ENCODE results near the gene FKBP5.

The FKBP5 gene

GRCh38 chr6:35707714-35708407, 19.1 kb upstream of the FKBP5 start:
- TF ChIP-seq ZBTB7A (IDR thresholded peaks at IDR 0.05; ENCODE audit: low read depth) (no peak), CEBPB (IDR thresholded peaks at IDR 0.05) (no peak), MAX (IDR thresholded peaks at IDR 0.05) (no peak)
- TF ChIP-seq, protein P1, sequence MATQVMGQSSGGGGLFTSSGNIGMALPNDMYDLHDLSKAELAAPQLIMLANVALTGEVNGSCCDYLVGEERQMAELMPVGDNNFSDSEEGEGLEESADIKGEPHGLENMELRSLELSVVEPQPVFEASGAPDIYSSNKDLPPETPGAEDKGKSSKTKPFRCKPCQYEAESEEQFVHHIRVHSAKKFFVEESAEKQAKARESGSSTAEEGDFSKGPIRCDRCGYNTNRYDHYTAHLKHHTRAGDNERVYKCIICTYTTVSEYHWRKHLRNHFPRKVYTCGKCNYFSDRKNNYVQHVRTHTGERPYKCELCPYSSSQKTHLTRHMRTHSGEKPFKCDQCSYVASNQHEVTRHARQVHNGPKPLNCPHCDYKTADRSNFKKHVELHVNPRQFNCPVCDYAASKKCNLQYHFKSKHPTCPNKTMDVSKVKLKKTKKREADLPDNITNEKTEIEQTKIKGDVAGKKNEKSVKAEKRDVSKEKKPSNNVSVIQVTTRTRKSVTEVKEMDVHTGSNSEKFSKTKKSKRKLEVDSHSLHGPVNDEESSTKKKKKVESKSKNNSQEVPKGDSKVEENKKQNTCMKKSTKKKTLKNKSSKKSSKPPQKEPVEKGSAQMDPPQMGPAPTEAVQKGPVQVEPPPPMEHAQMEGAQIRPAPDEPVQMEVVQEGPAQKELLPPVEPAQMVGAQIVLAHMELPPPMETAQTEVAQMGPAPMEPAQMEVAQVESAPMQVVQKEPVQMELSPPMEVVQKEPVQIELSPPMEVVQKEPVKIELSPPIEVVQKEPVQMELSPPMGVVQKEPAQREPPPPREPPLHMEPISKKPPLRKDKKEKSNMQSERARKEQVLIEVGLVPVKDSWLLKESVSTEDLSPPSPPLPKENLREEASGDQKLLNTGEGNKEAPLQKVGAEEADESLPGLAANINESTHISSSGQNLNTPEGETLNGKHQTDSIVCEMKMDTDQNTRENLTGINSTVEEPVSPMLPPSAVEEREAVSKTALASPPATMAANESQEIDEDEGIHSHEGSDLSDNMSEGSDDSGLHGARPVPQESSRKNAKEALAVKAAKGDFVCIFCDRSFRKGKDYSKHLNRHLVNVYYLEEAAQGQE (IDR thresholded peaks at IDR 0.05; ENCODE audit: low read depth), result no peak

DNA sequence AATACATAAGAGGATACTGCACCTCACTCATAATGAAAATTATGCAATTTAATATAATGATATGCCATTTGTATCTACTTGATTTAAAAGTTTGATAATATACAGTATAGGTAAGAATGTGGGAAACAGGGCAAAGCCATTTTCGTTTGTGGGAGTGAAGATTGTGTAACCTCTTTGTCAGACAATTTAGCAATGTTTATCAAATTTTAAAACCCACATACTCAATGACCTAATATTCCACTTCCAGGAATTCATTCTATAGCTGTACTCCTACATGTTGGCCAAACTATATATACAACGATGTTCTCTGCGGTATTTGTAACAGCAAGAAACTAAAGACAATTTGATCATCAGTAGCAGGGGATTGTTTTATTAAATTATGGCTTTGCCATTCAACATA, 17.8 kb upstream of the FKBP5 start:
- no peak for TF ChIP-seq YY1 (IDR thresholded peaks at IDR 0.05; ENCODE audit: low read depth)
- TF ChIP-seq CEBPB (IDR thresholded peaks at IDR 0.05), result no peak
- TF ChIP-seq RAD21 (IDR thresholded peaks at IDR 0.05; ENCODE audit: low read depth), result no peak

DNA sequence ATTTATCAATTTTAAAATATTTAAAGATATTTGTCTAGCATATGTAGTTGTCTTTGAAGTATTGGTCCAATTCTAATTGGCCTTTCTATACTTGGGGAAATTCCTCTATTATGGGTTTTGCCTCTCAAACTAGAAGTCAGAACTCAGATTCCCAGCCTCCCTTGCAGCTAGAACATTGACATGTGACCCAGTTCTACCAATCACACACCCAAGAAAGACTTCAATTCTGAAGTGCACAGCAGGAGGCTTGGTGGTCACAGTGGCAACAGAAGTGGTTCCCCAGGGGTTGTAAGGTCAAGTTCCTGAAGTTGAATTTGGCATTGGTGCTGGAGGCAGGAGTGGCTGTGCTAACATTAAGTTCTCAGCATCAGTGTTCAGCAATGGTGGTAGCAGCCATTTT, 14.8 kb upstream of the FKBP5 start:
- TF ChIP-seq, protein P2, sequence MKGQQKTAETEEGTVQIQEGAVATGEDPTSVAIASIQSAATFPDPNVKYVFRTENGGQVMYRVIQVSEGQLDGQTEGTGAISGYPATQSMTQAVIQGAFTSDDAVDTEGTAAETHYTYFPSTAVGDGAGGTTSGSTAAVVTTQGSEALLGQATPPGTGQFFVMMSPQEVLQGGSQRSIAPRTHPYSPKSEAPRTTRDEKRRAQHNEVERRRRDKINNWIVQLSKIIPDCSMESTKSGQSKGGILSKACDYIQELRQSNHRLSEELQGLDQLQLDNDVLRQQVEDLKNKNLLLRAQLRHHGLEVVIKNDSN (IDR thresholded peaks at IDR 0.05), result peak; percentile 66
- TF ChIP-seq NFIC (IDR thresholded peaks at IDR 0.05), result no peak

DNA sequence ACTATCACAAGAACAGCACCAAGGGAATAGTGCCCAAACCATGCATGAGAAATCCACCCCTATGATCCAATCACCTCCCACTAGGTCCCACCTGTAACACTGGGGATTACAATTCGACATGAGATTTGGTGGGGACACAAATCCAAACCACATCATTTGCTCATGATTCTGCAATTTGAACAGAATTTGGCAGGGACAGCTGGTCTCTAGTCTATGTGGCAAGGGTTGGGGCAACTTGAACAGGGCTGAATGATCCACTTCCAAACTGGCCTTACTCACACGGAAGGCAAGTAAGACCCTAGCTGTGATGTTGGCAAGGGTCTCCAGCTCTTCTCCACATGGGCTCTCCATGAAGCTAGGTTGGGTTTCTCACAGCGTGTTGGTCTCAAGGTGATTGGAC, 10.1 kb upstream of the FKBP5 start:
- no peak for TF ChIP-seq EP300 (IDR thresholded peaks at IDR 0.05; ENCODE audit: borderline replicate concordance)

- TF ChIP-seq ZBTB7A (IDR thresholded peaks at IDR 0.05; ENCODE audit: low read depth) (no peak), EP300 (IDR thresholded peaks at IDR 0.05; ENCODE audit: borderline replicate concordance) (no peak), FOXM1 (IDR thresholded peaks at IDR 0.05; ENCODE audit: borderline replicate concordance, low read depth) (no peak), CREB1 (IDR thresholded peaks at IDR 0.05; ENCODE audit: low read depth) (no peak), TEAD4 (IDR thresholded peaks at IDR 0.05) (no peak), NFIC (IDR thresholded peaks at IDR 0.05) (no peak), CEBPB (IDR thresholded peaks at IDR 0.05) (no peak)
Measured at GRCh38 chr6:35694462-35694861, 5.7 kb upstream of the FKBP5 start.

- TF ChIP-seq CEBPB (IDR thresholded peaks at IDR 0.05) (no peak), TAF1 (IDR thresholded peaks at IDR 0.05; ENCODE audit: low read depth) (no peak), YY1 (IDR thresholded peaks at IDR 0.05; ENCODE audit: low read depth) (no peak), FOXM1 (IDR thresholded peaks at IDR 0.05; ENCODE audit: borderline replicate concordance, low read depth) (no peak), NFIC (IDR thresholded peaks at IDR 0.05) (no peak), MAX (IDR thresholded peaks at IDR 0.05) (no peak)
- TF ChIP-seq, protein P2 (IDR thresholded peaks at IDR 0.05), result no peak
Measured at GRCh38 chr6:35691027-35691824, 2.5 kb upstream of the FKBP5 start.

DNA sequence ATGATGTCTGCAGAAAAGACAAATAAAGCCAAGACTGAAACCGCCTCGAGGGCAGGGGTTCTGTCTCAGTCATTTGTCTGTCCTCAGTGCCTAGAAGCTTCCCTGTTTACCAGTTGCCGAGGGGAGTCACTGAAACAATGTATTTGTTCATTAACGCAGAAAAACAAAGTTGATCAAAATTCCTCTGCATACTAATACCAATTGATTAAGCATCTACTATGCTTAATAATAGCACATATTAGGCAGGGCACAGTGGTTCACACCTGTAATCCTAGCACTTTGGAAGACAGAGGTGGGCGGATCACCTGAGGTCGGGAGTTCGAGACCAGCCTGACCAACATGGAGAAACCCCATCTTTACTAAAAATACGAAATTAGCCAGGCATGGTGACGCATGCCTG, 1.8 kb upstream of the FKBP5 start:
- no peak for TF ChIP-seq CREB1 (IDR thresholded peaks at IDR 0.05; ENCODE audit: low read depth)
- no peak for TF ChIP-seq RAD21 (IDR thresholded peaks at IDR 0.05; ENCODE audit: low read depth)
- no peak for TF ChIP-seq YY1 (IDR thresholded peaks at IDR 0.05; ENCODE audit: low read depth)
- no peak for TF ChIP-seq EGR1 (IDR thresholded peaks at IDR 0.05)
- TF ChIP-seq CEBPB (IDR thresholded peaks at IDR 0.05), result no peak
- no peak for TF ChIP-seq TEAD4 (IDR thresholded peaks at IDR 0.05)
- no peak for TF ChIP-seq FOXM1 (IDR thresholded peaks at IDR 0.05; ENCODE audit: borderline replicate concordance, low read depth)
- TF ChIP-seq EP300 (IDR thresholded peaks at IDR 0.05; ENCODE audit: borderline replicate concordance), result no peak
- TF ChIP-seq, protein P2 (IDR thresholded peaks at IDR 0.05), result no peak
- TF ChIP-seq TAF1 (IDR thresholded peaks at IDR 0.05; ENCODE audit: low read depth), result no peak
- no peak for TF ChIP-seq MAX (IDR thresholded peaks at IDR 0.05)
- no peak for TF ChIP-seq ZBTB7A (IDR thresholded peaks at IDR 0.05; ENCODE audit: low read depth)
- TF ChIP-seq, protein P1 (IDR thresholded peaks at IDR 0.05; ENCODE audit: low read depth), result no peak

Measured in Ishikawa (cell line).